ENCODE results near the gene NUDT2.

- TF ChIP-seq CHD2 (IDR thresholded peaks at IDR 0.05; ENCODE audit: low read length, partially characterized antibody): no peak
- TF ChIP-seq YY1 (IDR thresholded peaks at IDR 0.05; ENCODE audit: low read depth): no peak
- no peak for TF ChIP-seq POLR2AphosphoS5 (IDR thresholded peaks at IDR 0.05; ENCODE audit: low read depth, low read length)
- no peak for TF ChIP-seq CTCF (IDR thresholded peaks at IDR 0.05)
- TF ChIP-seq, protein P1, sequence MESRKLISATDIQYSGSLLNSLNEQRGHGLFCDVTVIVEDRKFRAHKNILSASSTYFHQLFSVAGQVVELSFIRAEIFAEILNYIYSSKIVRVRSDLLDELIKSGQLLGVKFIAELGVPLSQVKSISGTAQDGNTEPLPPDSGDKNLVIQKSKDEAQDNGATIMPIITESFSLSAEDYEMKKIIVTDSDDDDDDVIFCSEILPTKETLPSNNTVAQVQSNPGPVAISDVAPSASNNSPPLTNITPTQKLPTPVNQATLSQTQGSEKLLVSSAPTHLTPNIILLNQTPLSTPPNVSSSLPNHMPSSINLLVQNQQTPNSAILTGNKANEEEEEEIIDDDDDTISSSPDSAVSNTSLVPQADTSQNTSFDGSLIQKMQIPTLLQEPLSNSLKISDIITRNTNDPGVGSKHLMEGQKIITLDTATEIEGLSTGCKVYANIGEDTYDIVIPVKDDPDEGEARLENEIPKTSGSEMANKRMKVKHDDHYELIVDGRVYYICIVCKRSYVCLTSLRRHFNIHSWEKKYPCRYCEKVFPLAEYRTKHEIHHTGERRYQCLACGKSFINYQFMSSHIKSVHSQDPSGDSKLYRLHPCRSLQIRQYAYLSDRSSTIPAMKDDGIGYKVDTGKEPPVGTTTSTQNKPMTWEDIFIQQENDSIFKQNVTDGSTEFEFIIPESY (IDR thresholded peaks at IDR 0.05; ENCODE audit: borderline replicate concordance, low read depth): no peak
- TF ChIP-seq, protein P2, sequence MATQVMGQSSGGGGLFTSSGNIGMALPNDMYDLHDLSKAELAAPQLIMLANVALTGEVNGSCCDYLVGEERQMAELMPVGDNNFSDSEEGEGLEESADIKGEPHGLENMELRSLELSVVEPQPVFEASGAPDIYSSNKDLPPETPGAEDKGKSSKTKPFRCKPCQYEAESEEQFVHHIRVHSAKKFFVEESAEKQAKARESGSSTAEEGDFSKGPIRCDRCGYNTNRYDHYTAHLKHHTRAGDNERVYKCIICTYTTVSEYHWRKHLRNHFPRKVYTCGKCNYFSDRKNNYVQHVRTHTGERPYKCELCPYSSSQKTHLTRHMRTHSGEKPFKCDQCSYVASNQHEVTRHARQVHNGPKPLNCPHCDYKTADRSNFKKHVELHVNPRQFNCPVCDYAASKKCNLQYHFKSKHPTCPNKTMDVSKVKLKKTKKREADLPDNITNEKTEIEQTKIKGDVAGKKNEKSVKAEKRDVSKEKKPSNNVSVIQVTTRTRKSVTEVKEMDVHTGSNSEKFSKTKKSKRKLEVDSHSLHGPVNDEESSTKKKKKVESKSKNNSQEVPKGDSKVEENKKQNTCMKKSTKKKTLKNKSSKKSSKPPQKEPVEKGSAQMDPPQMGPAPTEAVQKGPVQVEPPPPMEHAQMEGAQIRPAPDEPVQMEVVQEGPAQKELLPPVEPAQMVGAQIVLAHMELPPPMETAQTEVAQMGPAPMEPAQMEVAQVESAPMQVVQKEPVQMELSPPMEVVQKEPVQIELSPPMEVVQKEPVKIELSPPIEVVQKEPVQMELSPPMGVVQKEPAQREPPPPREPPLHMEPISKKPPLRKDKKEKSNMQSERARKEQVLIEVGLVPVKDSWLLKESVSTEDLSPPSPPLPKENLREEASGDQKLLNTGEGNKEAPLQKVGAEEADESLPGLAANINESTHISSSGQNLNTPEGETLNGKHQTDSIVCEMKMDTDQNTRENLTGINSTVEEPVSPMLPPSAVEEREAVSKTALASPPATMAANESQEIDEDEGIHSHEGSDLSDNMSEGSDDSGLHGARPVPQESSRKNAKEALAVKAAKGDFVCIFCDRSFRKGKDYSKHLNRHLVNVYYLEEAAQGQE (IDR thresholded peaks at IDR 0.05; ENCODE audit: low read depth, low read length): no peak
- no peak for TF ChIP-seq EP300 (IDR thresholded peaks at IDR 0.05; ENCODE audit: borderline replicate concordance in 1 of 2, low read depth in 1 of 2, low read length in 1 of 2)
- TF ChIP-seq EZH2phosphoT487 (IDR thresholded peaks at IDR 0.05; ENCODE audit: borderline replicate concordance, low read depth): no peak
- no peak for TF ChIP-seq FOSL2 (IDR thresholded peaks at IDR 0.05; ENCODE audit: borderline replicate concordance, low read depth)
- peak; percentile 69 for TF ChIP-seq GABPA (IDR thresholded peaks at IDR 0.05; ENCODE audit: low read depth)
Measured at GRCh38 chr9:34328500-34328986, 826 bp upstream of the NUDT2 start.
